GM12878 (cell line): ENCODE measurements around the gene IDS.
"Not testable (repeated sequence)": the region's sequence is repeated elsewhere in the genome, so short reads cannot be mapped to it uniquely, and the experiment has no call there.

Experiments
- ASH2L ChIP-seq: fragments of 300-600, 200-600 bp; sonication (generic); IDR thresholded peaks from 2 replicates; pipeline ENCODE4 v1.6.1; 2017; ENCODE audit warnings: low read depth, mild to moderate bottlenecking, borderline replicate concordance
- RAD21 ChIP-seq: IDR thresholded peaks from 2 replicates; pipeline ENCODE4 v1.6.1; 2011; ENCODE audit warnings: mild to moderate bottlenecking, low read depth, low read length, moderate library complexity; ENCODE audit not compliant: insufficient read depth
- RUNX3 ChIP-seq: IDR thresholded peaks from 2 replicates; pipeline ENCODE4 v1.6.1; 2012; ENCODE audit warnings: low read length, inconsistent platforms
- SP1 ChIP-seq: IDR thresholded peaks from one replicate; pipeline ENCODE4 v1.6.1; 2011; ENCODE audit warnings: low read depth, low read length
- TF ChIP-seq, protein P1 (sequence below), 3 experiments: IDR thresholded peaks in 2 of 3; conservative IDR thresholded peaks in 1 of 3; 2 replicates each; pipeline ENCODE4 v1.5.1; 2011; ENCODE audit warnings: low read depth in 3 of 3, low read length in 3 of 3, mild to moderate bottlenecking in 3 of 3, control low read depth in 2 of 3, moderate library complexity in 2 of 3, inconsistent platforms in 1 of 3, mixed read lengths in 1 of 3; ENCODE audit not compliant: control insufficient read depth in 2 of 3, insufficient read depth in 1 of 3; ENCODE audit errors: extremely low read depth in 1 of 3

DNA sequence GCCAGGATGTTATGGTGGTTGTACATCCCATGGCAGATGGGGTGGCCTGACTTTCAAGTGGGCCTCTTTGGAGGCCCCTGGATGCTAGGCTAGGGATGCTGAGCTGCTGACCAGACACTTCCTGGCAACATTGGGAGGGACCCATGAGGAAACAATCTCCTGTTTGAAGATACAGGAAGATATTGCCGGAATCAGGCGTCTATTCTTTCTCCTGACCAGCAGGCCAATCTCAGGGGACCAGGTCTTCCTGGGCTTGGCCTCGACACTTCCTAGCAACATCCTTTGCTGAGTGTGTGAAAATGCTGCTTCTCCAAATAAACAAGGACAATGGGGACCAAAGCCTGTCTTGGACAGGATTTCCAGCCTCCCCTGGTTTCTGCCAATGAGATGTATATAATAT is 42.7 kb upstream of the IDS start:
- not testable (repeated sequence) for TF ChIP-seq RAD21, SP1, RUNX3, ASH2L
- TF ChIP-seq, protein P1, sequence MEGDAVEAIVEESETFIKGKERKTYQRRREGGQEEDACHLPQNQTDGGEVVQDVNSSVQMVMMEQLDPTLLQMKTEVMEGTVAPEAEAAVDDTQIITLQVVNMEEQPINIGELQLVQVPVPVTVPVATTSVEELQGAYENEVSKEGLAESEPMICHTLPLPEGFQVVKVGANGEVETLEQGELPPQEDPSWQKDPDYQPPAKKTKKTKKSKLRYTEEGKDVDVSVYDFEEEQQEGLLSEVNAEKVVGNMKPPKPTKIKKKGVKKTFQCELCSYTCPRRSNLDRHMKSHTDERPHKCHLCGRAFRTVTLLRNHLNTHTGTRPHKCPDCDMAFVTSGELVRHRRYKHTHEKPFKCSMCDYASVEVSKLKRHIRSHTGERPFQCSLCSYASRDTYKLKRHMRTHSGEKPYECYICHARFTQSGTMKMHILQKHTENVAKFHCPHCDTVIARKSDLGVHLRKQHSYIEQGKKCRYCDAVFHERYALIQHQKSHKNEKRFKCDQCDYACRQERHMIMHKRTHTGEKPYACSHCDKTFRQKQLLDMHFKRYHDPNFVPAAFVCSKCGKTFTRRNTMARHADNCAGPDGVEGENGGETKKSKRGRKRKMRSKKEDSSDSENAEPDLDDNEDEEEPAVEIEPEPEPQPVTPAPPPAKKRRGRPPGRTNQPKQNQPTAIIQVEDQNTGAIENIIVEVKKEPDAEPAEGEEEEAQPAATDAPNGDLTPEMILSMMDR (IDR thresholded peaks at IDR 0.05 in 2 of 3, conservative IDR thresholded peaks at IDR 0.05 in 1 of 3; ENCODE audit: control insufficient read depth in 2 of 3, extremely low read depth in 1 of 3, insufficient read depth in 1 of 3, low read depth in 3 of 3, low read length in 3 of 3): not testable (repeated sequence)
